Measurements from ENCODE around the gene METTL6.

DNA sequence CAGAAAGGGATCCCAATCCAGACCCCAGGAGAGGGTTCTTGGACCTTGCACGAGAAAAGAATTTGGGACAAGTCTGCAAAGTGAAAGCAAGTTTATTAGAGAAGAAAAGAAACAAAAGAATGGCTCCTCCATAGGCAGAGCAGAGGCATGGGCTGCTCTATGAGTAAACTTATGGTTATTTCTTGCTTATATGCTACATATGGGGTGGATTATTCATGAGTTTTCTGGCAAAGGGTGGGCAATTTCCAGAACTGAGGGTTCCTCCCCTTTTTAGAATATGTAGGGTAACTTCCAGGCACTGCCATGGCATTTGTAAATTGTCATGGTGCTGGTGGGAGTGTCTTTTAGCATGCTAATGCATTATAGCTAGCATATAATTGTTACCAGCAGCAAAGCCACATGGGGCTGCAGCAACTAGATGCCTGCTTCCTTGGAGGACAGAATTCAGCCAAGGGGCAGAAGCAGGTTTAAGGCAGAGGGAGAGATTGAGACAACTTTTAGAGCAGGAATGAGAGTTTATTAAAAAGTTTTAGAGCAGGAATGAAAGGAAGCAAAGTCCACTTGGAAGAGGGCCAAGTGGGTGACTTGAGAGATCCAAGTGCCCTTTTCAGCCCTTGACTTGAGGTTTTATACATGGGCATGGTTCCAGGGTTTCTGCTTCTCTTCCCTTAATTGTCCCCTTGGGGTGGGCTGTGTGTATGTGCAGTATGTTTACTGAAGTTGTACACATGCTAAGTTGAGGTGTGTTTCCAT, 41.3 kb downstream of the METTL6 start:
- TF ChIP-seq, protein P1, sequence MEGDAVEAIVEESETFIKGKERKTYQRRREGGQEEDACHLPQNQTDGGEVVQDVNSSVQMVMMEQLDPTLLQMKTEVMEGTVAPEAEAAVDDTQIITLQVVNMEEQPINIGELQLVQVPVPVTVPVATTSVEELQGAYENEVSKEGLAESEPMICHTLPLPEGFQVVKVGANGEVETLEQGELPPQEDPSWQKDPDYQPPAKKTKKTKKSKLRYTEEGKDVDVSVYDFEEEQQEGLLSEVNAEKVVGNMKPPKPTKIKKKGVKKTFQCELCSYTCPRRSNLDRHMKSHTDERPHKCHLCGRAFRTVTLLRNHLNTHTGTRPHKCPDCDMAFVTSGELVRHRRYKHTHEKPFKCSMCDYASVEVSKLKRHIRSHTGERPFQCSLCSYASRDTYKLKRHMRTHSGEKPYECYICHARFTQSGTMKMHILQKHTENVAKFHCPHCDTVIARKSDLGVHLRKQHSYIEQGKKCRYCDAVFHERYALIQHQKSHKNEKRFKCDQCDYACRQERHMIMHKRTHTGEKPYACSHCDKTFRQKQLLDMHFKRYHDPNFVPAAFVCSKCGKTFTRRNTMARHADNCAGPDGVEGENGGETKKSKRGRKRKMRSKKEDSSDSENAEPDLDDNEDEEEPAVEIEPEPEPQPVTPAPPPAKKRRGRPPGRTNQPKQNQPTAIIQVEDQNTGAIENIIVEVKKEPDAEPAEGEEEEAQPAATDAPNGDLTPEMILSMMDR (IDR thresholded peaks at IDR 0.05; ENCODE audit: insufficient read depth, low read depth, low read length), result no peak
- TF ChIP-seq EZH2 (IDR thresholded peaks at IDR 0.05; ENCODE audit: insufficient read depth, low read length), result no peak

All from astrocyte (in vitro differentiated cells and primary cell).